HG02610 (cell line): Measurements from ENCODE around the gene PGP.
A peak's percentile ranks its signal among the peaks of the same experiment; 100 is the strongest.
"Not testable (repeated sequence)": the region's sequence is repeated elsewhere in the genome, so short reads cannot be mapped to it uniquely, and the experiment has no call there.

ENCODE experiments used
- ATAC-seq: cut with Tn5 transposase; IDR thresholded peaks from one replicate; pipeline ENCODE4 v1.9.1; 2021; ENCODE audit warnings: mild to moderate bottlenecking, moderate library complexity; ENCODE audit not compliant: unreplicated experiment

The PGP gene

DNA sequence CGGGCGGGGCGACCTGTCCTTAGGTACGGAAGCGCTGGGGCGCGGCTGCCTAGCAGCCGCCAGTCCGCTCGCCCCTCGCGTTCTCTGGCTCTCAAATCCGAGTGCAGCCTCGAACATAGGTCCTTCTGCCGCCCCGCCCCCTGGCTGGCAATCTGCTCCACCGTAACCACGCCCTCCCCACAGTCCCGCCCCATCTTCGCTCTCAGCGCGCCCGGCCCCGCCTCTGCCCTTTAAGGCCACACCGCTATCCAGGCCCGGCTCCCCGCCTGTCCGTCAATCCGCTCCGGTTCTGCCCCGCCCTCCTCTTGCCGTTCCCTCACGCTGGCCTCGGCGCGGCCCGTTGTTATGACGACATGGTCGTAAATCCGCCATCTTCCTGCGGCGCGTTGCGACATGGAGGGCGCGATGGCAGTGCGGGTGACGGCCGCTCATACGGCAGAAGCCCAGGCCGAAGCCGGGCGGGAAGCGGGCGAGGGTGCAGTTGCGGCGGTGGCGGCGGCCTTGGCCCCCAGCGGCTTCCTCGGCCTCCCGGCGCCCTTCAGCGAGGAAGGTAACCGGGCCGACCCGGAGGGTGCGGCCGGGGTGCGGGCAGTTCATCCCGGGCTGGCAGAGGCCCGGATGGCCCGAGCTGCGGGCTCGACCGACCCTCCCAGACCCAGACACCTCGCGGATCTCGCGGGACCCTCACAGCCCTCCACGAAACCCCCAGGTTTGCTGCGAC is 8.7 kb upstream of the PGP start, which contains the start of gene E4F1:
Gene E4F1 (plus strand): TSS at position 371 of the 721 bp plus-strand sequence. CDS start 23 bp downstream, at position 394.
- ATAC-seq: peak; percentile 95

DNA sequence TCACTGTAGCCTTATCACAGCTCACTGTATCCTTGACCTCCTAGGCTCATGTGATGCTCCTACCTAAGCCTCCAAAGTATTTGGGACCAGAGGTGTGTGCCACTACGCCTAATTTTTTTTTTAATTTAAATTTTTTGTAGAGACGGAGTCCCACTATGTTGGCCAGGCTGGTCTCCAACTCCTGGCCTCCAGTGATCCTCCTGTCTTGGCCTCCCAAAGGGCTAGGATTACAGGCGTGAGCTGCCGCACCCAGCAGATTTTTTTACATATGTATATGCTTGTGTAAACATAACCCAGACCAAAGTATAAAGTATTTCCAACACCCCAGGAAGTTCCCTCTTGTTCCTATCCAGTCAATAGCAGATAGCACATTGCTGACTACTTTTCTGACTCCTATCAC is 1.7 kb upstream of the PGP start:
- ATAC-seq: no peak

DNA sequence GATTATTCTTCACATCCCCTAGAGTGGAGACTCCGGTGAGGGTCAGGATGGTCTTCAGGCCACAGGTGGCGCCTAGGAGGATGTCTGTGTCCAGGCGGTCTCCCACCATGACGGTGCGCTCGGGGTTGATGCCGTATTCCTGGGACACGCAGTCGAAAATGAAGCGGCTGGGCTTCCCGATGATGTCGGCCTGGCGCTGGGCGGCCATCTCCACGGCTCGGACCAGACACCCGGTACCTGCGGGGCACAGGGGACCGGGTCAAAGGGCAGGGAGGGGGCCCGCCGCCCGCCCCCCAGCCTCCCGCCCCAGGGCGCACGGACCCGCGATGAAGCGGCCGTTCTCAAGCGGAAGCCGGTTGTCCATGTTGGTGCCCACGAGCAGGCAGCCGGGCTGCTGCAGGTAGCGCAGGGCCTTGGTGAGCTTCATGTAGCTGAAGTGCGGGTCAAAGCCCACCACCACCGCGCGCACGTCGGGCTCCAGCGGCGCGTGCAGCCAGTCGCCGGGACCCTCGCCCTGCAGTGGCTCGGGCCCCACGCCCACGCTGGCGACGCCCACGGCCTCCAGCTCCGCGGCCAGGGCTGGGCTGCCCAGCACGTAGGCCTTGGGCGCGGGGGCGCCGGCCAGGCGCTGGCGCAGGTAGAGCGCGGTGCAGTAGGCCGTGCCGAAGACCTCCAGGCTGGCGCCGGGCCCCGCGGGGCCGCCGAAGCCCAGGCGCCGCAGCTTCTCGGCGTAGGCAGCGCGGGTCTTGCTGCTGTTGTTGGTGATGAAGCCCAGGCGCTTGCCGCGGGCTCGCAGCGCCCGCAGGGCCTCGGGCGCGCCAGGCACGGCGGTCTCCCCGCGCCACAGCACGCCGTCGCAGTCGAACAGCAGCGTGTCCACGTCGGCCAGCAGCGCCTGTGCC is 572 bp downstream of the PGP start:
- peak; percentile 4 for ATAC-seq

DNA sequence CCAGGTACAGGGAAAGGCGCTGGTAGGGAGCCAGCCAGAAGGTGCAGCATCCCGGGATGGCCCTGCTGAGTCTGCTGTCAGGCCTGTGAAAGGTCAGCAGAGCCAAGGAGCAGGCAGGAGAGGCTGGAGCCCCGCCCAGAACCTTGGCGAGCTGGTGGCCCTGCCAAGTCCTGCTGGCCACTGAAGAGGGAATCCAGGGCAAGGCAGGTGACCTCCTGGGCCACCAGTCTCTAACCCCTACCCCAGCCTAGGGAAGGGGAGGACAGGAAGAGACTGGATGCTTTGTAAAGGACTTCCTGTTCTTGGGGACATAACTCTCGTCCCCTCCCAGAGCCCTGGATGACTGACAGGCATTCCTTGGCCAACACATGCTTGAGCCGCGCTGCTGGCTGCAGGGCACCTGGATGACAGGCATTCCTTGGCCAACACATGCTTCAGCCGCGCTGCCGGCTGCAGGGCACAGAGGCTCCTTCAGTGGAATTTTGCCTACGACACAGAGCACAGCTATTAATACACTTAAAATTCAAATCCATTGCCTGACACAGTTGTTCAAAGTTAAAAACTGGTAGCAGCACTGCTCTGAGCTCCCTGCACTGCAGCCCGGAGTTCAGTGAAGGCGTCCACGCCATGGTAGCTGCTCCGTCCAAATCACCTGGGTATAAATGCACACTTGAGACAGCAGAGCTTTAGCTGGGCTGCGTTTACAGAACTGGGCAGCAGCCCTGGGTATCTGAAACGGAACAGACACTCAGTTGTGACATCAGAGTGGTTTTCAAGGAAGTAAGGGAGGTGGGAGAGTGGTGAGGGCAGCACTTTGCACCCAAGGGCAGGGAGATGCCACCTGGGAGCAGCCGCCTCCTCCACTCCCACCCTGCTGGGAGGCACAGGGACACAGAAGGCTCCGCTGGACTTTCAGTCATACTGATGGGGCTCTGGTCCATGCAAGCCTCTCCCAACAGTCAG is 2.0 kb downstream of the PGP start:
- no peak for ATAC-seq

DNA sequence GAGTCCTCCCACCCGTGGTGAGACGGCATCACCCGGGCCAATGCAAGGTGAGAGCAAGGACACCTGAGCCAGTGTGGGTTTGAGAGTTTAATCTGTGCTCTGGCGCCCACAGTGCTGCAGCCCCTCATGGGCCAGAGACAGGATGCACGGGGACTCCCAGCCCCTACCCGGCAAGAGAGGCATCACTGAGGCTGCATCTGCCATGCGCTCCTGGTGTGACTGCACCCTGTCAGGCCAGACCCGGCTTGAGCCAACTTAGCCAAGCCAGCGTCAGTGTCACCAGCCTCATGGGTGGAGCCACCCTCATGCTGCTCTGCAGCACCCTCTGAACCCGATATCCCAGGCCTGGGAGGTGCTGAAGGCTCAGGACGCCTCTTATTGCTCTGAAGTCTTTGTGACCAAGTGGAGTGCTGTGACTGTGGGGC is 2.7 kb downstream of the PGP start:
- no peak for ATAC-seq

DNA sequence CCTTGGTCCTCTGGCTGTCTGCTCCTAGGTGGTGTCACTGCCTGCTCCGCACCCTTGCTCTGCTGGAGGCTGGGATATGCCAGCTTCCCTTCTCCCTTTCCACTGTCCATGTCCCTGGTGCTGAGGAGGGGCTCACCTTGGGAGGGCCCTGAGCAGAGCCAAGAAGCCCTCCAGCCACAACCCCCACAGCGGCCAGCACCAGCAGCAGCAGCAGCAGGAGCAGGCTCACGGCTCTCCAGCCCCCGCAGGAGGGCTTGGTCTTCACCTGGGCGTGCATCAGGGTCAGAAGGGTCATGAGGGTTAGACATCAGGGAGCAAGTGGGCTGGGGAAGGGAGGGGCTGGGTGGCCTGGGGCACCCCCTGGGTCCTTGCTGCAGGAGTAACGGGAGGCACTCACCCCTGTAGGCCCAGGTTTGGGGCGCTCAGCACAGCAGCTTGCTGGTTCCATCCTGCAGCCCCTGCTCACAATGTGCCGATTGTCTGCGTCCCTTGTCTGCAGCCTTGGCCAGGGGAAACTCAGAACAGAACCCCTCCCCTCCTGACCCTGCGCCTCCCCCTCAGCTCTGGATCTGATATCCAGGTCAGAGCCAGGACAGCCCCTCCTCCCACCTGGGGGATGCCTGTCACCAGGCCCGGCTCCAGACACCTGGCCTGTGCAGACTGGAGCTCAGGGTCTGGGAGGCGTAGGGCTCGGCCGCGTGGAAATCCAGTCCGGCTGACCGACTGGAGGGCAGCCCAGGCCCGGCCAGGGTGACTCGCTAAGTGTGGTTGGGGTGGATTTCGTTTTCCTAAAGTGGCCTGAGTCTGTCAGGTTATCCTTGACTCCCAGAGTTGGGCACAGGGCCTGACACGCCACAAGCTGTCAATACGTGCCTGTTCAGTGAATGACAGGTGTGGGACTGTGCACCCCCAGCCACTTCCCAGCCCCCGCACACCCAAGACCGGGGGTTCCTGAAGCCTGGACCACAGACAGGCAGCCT is 4.0 kb downstream of the PGP start, which contains the start of gene BRICD5:
Gene BRICD5 (minus strand): TSS at position 478 of the 980 bp plus-strand sequence. CDS start 30 bp downstream, at position 448.
- no peak for ATAC-seq

DNA sequence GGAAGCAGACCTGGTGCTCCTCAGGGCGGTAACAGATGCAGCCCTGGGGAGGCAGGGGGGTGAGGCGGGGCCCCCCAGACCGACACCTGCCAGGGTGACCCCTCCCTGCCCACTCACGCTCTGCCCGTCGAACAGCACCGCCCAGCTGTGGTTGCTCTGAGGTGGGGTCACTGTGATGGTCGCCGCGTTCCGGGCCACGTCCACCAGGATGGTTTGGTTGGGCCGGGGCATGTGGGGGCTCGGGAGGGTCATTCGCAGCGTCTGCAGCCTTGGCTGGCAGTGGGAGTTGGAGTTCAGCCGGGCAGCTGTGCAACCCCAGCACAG is 4.7 kb downstream of the PGP start:
- no peak for ATAC-seq

DNA sequence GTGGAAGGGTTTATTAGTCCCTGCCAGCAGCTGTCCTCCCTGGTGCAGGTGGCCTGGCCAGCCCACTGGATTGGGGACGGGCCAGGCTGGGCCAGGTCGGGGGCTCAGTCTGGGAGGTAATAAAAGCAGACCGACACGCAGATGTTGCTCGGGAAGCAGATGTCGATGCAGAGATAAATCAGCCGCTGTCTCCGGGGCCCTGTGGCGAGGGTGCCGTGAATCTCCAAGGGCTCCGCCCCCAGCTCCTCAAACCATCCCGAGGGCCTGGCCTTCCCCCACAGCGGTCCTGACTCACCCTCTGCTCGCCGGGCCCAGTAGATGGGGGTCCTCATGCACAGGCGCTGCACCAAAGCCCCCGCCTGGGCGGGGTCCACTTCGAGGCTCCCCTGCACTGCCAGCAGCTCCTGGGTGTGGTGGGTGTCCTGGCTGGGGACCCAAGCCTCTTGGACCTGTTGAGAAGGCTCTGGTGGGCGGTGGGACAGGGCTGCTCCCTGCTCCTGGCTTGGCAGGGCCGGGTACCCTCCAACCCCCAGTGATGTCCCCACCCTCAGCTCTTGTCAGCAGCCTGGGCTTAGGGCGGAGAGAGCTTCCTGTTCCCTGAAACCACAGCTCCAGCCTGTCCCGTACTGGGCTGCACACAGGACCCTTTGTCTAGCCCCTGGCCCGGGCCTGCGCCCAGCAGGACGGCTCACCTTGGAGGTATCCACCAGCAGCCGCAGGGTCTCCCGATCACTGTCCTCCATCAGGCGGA is 5.2 kb downstream of the PGP start:
- ATAC-seq: no peak

DNA sequence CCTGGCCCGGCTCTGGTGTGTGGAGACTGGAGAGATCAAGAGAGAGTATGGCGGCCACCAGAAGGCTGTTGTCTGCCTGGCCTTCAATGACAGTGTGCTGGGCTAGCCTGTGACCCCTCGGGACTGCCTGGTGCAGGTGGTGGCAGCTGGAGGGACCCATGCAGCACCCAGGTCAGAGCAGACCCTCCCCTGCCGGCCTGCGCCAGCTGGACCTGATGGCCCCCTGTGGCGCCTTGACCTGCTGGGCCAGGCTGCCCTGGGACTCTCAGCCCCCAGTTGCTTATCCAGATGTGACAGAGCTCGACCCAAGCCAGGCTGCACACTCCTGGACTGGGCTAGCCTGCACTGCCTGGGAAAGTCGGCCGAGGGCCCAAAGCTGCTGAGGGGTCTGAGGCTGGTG is 5.9 kb downstream of the PGP start:
- ATAC-seq: no peak

DNA sequence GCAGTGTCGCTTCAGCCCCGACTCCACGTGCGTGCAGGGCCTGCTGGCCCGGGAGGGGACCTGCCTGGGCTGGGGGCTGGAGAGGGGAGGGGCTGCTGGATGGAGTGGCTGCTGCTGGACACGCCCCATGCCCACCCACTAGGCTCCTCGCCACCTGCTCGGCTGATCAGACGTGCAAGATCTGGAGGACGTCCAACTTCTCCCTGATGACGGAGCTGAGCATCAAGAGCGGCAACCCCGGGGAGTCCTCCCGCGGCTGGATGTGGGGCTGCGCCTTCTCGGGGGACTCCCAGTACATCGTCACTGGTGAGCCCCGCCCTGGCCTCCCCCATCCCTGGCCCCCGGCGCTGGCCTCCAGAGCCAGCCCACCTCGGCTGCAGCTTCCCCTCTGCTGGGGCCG is 6.3 kb downstream of the PGP start:
- ATAC-seq: no peak

DNA sequence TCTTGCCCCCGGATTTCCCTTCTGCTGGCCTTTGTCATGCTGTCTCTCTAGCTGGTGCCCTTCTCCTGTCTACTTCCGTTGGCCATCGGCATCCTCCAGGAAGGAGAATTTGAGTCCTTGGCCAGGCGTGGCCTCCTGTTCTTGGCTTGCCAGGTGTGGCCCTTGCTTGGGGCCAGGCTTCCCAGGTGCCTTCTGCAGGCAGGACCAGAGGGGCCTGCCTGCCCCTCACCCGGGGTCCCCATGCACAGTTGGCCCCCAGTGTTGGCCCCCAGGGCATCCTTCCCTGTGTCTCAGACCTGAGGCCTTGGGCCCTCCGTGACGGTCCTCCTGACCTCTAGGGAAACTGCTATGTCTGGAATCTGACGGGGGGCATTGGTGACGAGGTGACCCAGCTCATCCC is 6.8 kb downstream of the PGP start:
- no peak for ATAC-seq

DNA sequence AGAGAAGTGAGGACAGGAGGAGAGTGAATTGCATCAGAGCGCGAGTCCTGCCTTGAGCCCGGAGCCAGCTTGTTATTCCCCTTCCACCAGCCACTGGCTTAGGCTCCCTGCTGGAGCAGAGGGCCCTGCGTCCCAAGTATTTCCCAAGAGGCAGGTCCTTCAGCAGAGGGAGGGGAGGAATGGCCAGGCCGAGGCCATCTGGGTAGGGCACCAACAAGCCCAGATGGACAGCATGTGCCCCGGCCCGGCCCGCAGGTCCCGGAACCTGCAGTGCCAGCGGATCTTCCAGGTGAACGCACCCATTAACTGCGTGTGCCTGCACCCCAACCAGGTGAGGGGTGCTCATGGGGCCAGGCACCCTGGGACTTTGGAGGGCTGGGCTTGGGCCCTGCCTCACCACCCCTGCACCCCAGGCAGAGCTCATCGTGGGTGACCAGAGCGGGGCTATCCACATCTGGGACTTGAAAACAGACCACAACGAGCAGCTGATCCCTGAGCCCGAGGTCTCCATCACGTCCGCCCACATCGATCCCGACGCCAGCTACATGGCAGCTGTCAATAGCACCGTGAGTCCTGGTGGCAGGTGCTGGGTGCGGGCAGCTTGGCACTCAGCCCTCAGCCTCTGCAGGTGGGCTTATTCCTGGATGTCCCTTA is 7.7 kb downstream of the PGP start:
- no peak for ATAC-seq

DNA sequence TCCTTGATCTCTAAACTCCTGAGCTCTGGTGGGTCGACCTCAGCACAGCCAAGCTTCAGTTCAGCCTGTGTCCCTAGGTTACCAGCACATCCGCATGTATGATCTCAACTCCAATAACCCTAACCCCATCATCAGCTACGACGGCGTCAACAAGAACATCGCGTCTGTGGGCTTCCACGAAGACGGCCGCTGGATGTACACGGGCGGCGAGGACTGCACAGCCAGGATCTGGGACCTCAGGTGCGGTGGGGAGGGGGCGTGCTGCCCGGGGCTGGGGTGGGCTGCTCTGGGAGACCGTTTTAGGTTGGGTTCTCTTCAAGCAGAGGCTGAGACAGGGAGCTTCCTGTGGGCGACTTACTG is 8.2 kb downstream of the PGP start:
- no peak for ATAC-seq

DNA sequence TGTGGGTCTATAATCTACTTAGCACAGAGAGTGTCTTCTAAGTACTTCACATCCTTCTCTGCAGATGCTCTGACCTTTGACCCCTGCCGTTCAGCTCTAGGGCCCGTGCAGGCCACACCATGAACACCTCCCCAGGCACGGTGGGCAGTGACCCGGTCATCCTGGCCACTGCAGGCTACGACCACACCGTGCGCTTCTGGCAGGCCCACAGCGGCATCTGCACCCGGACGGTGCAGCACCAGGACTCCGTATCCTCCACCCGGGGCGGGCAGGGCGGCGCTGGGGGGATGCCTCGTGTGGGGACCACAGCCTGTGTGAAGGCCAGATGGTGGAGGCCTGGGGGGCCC is 8.7 kb downstream of the PGP start:
- ATAC-seq: no peak

DNA sequence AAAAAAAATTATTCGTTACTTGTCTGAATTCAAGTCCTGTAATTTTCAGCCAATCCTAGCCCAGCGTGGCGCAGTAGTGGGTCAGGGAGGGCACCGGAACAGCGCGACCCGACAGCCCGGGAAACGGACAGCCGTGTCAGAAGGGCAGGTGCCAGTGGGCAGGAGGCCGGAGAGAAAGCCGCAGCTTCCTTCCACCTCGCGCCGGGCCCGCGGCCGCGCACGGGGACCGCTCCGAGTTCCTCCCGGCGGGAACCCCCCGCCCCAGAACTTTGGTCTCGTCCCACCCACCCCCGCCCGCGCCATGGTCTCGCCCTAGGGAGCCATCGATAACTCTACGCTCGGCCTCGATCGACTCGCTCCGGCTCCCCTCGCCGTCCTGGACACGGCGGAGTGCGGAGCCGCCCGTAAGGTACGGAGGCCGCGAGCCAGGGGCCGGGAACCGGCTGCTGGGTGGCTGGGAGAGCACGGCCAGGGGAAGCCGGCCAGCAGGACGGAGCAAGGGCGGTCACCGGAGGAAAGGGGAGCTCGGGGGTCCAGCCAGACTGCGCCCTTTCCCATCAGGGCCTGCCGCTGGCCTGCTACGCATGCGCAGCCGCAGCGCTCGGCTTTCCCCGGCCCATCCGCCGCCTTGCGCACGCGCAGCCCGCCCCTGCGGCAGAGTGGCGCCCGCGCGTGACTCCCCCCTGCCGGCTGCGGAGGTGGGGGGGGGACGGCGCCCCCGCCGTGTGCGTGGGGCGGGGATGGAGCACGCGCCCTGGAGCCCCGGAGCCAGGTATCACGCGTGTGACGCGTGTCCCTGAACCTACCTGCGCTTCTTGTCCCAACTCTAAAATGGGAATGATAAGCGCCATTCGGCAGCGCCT is 9.3 kb downstream of the PGP start, which contains the start of gene MLST8:
Gene MLST8 (plus strand): TSS at position 351 of the 863 bp plus-strand sequence. CDS start 632 bp downstream, outside the sequence.
- peak; percentile 60 for ATAC-seq

DNA sequence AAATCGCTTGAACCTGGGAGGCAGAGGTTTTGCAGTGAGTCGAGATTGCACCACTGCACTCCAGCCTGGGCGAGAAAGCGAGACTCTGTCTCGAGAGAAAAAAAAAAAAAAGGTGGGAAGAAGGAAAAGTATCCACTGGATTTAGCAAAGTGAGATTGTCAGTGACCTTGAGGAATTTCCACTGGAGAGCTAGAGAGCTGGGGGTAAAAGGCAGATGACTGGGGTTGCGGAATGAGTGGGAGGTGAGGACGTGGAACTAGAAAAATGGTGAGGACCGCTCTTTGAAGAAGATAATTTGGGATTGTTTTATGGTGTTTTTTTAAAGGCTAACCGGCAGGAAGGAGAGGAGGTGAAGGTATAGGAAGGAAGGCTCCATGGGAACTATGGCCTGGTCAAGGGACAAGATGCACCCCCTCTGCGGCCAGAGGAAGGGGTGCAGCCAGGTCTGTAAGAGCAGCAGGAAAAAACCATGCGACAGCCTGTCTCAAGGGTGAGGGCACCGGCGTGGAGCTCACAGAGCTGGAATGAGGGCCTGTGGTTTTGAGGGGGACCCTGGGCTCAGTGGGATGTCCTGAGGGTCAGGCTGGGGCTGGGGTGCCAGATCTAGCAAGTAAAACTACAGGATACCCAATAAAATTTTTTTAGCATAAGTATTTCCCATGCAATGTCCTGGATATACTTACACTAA is 10.1 kb downstream of the PGP start:
- no peak for ATAC-seq

DNA sequence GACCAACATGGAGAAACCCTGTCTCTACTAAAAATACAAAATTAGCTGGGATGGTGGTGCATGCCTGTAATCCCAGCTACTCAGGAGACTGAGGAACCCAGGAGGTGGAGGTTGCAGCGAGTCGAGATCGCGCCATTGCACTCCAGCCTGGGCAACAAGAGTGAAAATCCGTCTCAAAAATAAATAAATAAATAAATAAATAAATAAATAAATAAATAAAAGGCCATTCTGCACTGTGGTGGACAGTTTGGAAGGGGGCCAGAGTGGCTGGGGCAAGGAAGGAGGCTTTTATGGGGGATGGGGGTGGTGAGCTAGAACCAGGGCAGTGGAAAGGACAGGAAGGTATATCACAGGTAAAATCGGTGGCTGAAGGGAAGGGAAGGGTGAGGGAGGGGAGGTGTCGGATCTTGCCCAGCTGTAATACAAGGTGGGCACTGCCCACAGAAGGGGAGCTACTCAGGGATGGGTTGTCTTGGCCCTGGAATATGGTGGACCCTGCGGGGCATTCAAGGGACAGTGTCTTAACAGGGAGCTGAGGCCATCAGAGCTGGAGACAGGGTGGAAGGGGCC is 11.4 kb downstream of the PGP start:
- not testable (repeated sequence) for ATAC-seq
